ENCODE data around the gene MYH7. TPM values are rescaled to one million over a fixed set of nuclear protein-coding genes. Genes with fewer than 3 reads are reported as not detected.

The MYH7 gene
- polyA plus RNA-seq, 2 of the 4 experiments (the other 2 are of a cell fraction): not detected

DNA sequence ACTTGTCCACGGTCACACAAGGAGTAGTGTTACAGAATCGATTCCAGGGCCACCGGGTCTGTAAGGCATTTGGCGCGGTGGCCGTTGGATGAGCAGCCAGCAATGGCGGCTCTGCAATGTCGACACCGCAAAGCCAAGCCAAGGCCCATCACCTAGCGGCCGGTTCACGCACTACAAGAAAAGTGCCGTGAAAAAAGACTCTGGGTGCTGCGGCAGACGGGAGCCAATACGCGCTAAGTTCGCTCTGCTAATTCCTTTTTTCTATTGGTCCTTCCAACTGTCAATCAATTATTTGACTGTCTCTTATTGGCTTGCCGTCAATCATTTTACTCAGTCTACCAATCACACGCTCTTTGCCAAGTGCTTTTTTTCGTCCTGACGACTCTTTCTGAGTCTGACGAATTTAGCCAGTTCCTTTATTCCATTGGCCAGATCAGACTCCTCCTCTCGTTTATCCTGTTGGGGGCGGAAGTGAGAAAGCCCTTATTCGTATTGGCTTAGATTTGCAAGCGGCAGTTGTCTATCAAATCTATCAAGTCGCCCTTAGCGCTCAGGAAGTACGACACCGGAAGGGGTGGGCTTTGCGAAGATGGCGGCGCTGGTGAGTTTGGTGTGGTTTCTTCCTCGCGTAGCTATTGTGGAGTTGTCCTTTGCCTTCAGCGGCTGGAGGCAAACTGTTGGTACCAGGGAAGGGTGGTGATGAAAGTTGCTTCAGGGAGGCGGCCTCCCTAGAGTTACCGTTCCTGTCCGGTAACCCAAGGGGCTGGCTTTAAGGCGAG, 33.9 kb upstream of the MYH7 start, which contains the start of gene NGDN (continued):
- TF ChIP-seq, protein P1, sequence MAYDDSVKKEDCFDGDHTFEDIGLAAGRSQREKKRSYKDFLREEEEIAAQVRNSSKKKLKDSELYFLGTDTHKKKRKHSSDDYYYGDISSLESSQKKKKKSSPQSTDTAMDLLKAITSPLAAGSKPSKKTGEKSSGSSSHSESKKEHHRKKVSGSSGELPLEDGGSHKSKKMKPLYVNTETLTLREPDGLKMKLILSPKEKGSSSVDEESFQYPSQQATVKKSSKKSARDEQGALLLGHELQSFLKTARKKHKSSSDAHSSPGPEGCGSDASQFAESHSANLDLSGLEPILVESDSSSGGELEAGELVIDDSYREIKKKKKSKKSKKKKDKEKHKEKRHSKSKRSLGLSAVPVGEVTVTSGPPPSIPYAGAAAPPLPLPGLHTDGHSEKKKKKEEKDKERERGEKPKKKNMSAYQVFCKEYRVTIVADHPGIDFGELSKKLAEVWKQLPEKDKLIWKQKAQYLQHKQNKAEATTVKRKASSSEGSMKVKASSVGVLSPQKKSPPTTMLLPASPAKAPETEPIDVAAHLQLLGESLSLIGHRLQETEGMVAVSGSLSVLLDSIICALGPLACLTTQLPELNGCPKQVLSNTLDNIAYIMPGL (CRISPR knock-in tag; IDR thresholded peaks at IDR 0.05; ENCODE audit: borderline replicate concordance): peak; percentile 82; the same call in 1 of the 2 replicates
- no peak for TF ChIP-seq ZFP36 (IDR thresholded peaks at IDR 0.05; ENCODE audit: borderline replicate concordance, partially characterized antibody)
- TF ChIP-seq, protein P2, sequence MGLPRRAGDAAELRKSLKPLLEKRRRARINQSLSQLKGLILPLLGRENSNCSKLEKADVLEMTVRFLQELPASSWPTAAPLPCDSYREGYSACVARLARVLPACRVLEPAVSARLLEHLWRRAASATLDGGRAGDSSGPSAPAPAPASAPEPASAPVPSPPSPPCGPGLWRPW (IDR thresholded peaks at IDR 0.05): no peak
- peak; percentile 97 for TF ChIP-seq PHF8 (IDR thresholded peaks at IDR 0.05; ENCODE audit: borderline replicate concordance, low read depth)
- peak; percentile 83 for TF ChIP-seq HOXB13 (CRISPR knock-in tag; IDR thresholded peaks at IDR 0.05; ENCODE audit: low read depth)

DNA sequence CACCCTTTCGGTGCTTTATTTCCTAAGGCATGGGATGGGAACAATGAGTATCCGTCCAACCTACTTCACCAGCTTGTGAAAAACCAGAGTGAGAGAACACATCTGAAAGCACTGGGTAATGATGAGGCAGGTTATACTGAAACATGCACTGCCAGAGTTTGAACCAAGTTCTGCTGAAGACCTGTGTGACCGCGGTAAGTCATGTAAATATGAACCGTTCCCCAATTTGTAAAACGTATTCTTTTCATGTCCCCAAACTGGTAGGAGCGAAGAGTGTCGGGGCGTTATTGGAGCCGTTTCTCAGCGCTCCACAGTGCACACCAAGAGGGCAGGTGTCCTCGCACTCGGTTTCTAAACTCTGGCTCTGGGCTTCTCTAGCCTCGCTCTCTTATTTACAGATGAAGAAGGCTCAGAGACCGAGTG, 33.3 kb upstream of the MYH7 start:
- FAIRE-seq: no peak
- CTCF ChIA-PET: interaction anchor here (0.8 to 21.4 kb wide), 9 partner anchors 9 to 193 kb away, joined by 3 to 553 read pairs (median 5); partner anchors contain the start of genes AP1G2 and THTPA

DNA sequence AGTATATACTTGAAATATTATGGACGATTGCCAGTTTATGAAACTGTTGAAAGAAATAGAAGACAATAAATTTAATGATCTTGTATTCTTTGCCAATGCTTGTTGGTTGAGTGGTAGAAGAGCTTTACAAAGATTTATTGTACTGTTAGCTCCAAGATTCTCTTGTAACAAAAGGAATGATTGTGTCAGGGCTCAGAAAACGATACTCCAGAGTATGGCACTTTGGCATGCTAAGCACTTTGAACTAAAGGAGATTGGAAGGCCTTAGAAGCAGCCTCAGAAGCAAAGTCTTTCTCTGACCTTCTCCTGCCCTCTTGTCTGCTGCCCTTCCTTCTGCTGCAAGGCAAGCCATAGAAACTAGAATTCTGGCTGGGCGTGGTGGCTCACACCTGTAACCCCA, 29.8 kb upstream of the MYH7 start:
- WGBS (ENCODE audit: missing lambda C conversion rate): 63% methylated on average over 3 of the region's 3 CpGs
- FAIRE-seq (no peak), ATAC-seq (no peak), DNase-seq (ENCODE audit: low read depth in 1 of 2, low spot score in 1 of 2) (no peak)
- no peak overlapping the region for H3K4me3 ChIP-seq
- TF ChIP-seq ZFP36 (IDR thresholded peaks at IDR 0.05; ENCODE audit: borderline replicate concordance, partially characterized antibody): no peak
- no peak for TF ChIP-seq MAZ (IDR thresholded peaks at IDR 0.05; ENCODE audit: borderline replicate concordance, low read depth, low read length)
- no peak for TF ChIP-seq NPAS2 (CRISPR knock-in tag; IDR thresholded peaks at IDR 0.05; ENCODE audit: borderline replicate concordance)
- TF ChIP-seq, protein P3, sequence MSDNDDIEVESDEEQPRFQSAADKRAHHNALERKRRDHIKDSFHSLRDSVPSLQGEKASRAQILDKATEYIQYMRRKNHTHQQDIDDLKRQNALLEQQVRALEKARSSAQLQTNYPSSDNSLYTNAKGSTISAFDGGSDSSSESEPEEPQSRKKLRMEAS (IDR thresholded peaks at IDR 0.05): no peak
- TF ChIP-seq TP53 (CRISPR knock-in tag; IDR thresholded peaks at IDR 0.05): no peak
- no peak for TF ChIP-seq JUNB (IDR thresholded peaks at IDR 0.05)
- TF ChIP-seq NR3C1 (IDR thresholded peaks at IDR 0.05): no peak
- TF ChIP-seq MYC (IDR thresholded peaks at IDR 0.05; ENCODE audit: borderline replicate concordance, low read length): no peak
- TF ChIP-seq CHD2 (IDR thresholded peaks at IDR 0.05; ENCODE audit: low read length, partially characterized antibody): no peak
- TF ChIP-seq EHMT2 (IDR thresholded peaks at IDR 0.05; ENCODE audit: low read depth): no peak
- no peak for TF ChIP-seq GATA3 (IDR thresholded peaks at IDR 0.05; ENCODE audit: borderline replicate concordance)
- ChIA-PET POLR2A (no interaction called here), CTCF (interaction anchor here (1.4 to 1.6 kb wide), 2 partner anchors 14 to 96 kb away, joined by 4 to 5 read pairs; no protein-coding TSS in a partner anchor)
- H3K4me2 ChIP-seq: no peak overlapping the region
- H3K9me3 ChIP-seq: no peaks in the 10 kb centered on the region
- no peak overlapping the region for H3K27ac ChIP-seq
- H3K4me1 ChIP-seq: peaks cover under 1% of the 10 kb centered on the region; the same call in 2 of the 3 replicates

More for the DNA sequence above, 33.3 kb upstream of the MYH7 start:
- TF ChIP-seq NPAS2 (CRISPR knock-in tag; IDR thresholded peaks at IDR 0.05; ENCODE audit: borderline replicate concordance) (no peak), MYC (IDR thresholded peaks at IDR 0.05; ENCODE audit: borderline replicate concordance, low read length) (no peak), NR3C1 (IDR thresholded peaks at IDR 0.05) (no peak), RCOR1 (IDR thresholded peaks at IDR 0.05; ENCODE audit: low read depth, low read length) (no peak), PHF8 (IDR thresholded peaks at IDR 0.05; ENCODE audit: borderline replicate concordance, low read depth) (peak; percentile 38; the same call in 1 of the 2 replicates), ZFP36 (IDR thresholded peaks at IDR 0.05; ENCODE audit: borderline replicate concordance, partially characterized antibody) (no peak)
- TF ChIP-seq, protein P4, sequence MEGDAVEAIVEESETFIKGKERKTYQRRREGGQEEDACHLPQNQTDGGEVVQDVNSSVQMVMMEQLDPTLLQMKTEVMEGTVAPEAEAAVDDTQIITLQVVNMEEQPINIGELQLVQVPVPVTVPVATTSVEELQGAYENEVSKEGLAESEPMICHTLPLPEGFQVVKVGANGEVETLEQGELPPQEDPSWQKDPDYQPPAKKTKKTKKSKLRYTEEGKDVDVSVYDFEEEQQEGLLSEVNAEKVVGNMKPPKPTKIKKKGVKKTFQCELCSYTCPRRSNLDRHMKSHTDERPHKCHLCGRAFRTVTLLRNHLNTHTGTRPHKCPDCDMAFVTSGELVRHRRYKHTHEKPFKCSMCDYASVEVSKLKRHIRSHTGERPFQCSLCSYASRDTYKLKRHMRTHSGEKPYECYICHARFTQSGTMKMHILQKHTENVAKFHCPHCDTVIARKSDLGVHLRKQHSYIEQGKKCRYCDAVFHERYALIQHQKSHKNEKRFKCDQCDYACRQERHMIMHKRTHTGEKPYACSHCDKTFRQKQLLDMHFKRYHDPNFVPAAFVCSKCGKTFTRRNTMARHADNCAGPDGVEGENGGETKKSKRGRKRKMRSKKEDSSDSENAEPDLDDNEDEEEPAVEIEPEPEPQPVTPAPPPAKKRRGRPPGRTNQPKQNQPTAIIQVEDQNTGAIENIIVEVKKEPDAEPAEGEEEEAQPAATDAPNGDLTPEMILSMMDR (IDR thresholded peaks at IDR 0.05): no peak
- WGBS (ENCODE audit: missing lambda C conversion rate): 69% methylated on average over 15 of the region's 15 CpGs
- peak; percentile 42 to 48; a peak in 5 of 6 replicates for ATAC-seq
- POLR2A ChIA-PET: no interaction called here
- no peaks in the 10 kb centered on the region for H3K9me3 ChIP-seq
- H3K27ac ChIP-seq: peak overlapping the region; percentile 66 to 83
- H3K4me1 ChIP-seq: peaks cover 10% of the 10 kb centered on the region; the same call in 2 of the 3 replicates
- DNase-seq (ENCODE audit: low read depth in 1 of 2, low spot score in 1 of 2): no peak
- peak overlapping the region; percentile 70 for H3K4me2 ChIP-seq
- H3K4me3 ChIP-seq: peak overlapping the region; percentile 87

Data from A549 (cell line).